Activated B cell treated with CpG ODN at 0.5 μM for 24 hours (primary cell): Measurements from ENCODE around the gene CYP2C9. TPM values are rescaled to one million over a fixed set of nuclear protein-coding genes. Genes with fewer than 3 reads are reported as not detected.

ENCODE experiments used
- ATAC-seq: fragments of 200-7000 bp; cut with Tn5 transposase; one replicate; pipeline ENCODE4 v1.10.0; 2021; ENCODE audit warnings: low read depth, mild to moderate bottlenecking, moderate library complexity
- CTCF ChIA-PET: fragments of 350-600 bp; sonication (Branson Sonifier 250); formaldehyde crosslinking; loops from one replicate; lab custom pipeline; 2021; ENCODE audit warnings: antibody characterized with exemption; lab: Charles Lee
- POLR2A ChIA-PET: fragments of 350-600 bp; sonication (Branson Sonifier 250); formaldehyde crosslinking; loops from one replicate; lab custom pipeline; 2021; ENCODE audit warnings: antibody characterized with exemption; lab: Charles Lee
- DNase-seq: peaks from one replicate; pipeline ENCODE4 v3.0.0; 2022
- H3K27ac Mint-ChIP-seq: one replicate; pipeline ENCODE4 v1.8.0; 2020; ENCODE audit warnings: mixed read lengths
- H3K27me3 Mint-ChIP-seq: one replicate; pipeline ENCODE4 v1.8.0; 2021; ENCODE audit warnings: mixed read lengths
- H3K36me3 Mint-ChIP-seq: one replicate; pipeline ENCODE4 v1.8.0; 2021; ENCODE audit warnings: low read depth, mixed read lengths
- H3K4me1 Mint-ChIP-seq: one replicate; pipeline ENCODE4 v1.8.0; 2021; ENCODE audit warnings: mixed read lengths
- H3K4me3 Mint-ChIP-seq: one replicate; pipeline ENCODE4 v1.8.0; 2020; ENCODE audit warnings: mild to moderate bottlenecking, mixed read lengths
- H3K9me3 Mint-ChIP-seq: one replicate; pipeline ENCODE4 v1.8.0; 2020; ENCODE audit warnings: mixed read lengths
- intact Hi-C: fragments of 100-400 bp; cut with micrococcal nuclease; formaldehyde crosslinking; loops from one replicate; pipeline ENCODE4 v1.15.1; 2024
- total RNA-seq: library from RNA; stranded (reverse); gene quantifications from 2 replicates; pipeline ENCODE4 v1.2.3, GENCODE V29; 2022
- TF ChIP-seq, protein P1 (sequence below): fragments of 200-600 bp; IDR thresholded peaks from one replicate; pipeline ENCODE4 v1.8.0; 2022; ENCODE audit warnings: antibody characterized with exemption, mild to moderate bottlenecking

The CYP2C9 gene
- total RNA-seq, 1 donor from 2014 or later: not detected

DNA sequence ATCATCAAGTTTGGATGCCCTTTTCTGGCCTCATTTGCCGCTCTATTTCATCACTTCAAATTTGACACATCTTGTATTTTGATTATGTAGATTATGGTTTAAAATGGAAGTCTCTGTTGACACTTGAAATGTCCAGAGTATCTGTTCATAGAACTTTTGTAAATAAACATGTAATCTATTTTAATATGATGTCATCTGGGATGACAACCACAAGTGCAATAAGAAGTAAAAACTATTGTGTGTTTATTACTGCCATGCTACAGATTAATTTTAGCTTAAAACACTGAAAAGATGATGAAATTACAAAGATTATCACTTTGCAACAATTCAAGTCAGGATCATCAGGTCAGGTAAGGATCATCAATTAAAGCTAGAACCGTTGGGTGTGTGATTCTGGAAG, 100.8 kb downstream of the CYP2C9 start:
- intact Hi-C loops: no loop called here
- ATAC-seq: no peak
- Mint-ChIP-seq H3K27me3 (no peaks in the 10 kb centered on the region), H3K27ac (no peak overlapping the region), H3K36me3 (no peaks in the 10 kb centered on the region), H3K4me1 (no peaks in the 10 kb centered on the region), H3K4me3 (no peak overlapping the region), H3K9me3 (no peaks in the 10 kb centered on the region)
- ChIA-PET POLR2A (no interaction called here), CTCF (no interaction called here)
- TF ChIP-seq, protein P1, sequence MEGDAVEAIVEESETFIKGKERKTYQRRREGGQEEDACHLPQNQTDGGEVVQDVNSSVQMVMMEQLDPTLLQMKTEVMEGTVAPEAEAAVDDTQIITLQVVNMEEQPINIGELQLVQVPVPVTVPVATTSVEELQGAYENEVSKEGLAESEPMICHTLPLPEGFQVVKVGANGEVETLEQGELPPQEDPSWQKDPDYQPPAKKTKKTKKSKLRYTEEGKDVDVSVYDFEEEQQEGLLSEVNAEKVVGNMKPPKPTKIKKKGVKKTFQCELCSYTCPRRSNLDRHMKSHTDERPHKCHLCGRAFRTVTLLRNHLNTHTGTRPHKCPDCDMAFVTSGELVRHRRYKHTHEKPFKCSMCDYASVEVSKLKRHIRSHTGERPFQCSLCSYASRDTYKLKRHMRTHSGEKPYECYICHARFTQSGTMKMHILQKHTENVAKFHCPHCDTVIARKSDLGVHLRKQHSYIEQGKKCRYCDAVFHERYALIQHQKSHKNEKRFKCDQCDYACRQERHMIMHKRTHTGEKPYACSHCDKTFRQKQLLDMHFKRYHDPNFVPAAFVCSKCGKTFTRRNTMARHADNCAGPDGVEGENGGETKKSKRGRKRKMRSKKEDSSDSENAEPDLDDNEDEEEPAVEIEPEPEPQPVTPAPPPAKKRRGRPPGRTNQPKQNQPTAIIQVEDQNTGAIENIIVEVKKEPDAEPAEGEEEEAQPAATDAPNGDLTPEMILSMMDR: no peak
- no peak for DNase-seq

Other genes with a start within 250 kb of the CYP2C9 start
- gene CYP2C19, start 176.0 kb upstream of the CYP2C9 start, total RNA-seq: not detected in 2 replicates
- 1.0 and 1.1 TPM in 2 replicates for gene CYP2C8, start 130.8 kb downstream of the CYP2C9 start, total RNA-seq